ENCODE results near the gene SLC30A1. TPM values are rescaled to one million over a fixed set of nuclear protein-coding genes. Genes with fewer than 3 reads are reported as not detected.
A peak's percentile ranks its signal among the peaks of the same experiment; 100 is the strongest.

Gene SLC30A1
- total RNA-seq, 4 donors from 2014 or later = 5.8 to 44.7 (median 34.9) TPM

- no peaks in the 10 kb centered on the region for H3K36me3 ChIP-seq
- peak in 2 of 3 donors; percentile 63 to 71 for DNase-seq
- TF ChIP-seq CTCF (IDR thresholded peaks at IDR 0.05) = no peak
- TF ChIP-seq POLR2A (IDR thresholded peaks at IDR 0.05) = peak in 1 of 2 donors; percentile 8
- peaks cover 0 to 24% (median 0%) of the 10 kb centered on the region in 4 donors for H3K4me1 ChIP-seq
- H3K9me3 ChIP-seq = no peaks in the 10 kb centered on the region
- peak overlapping the region; percentile 53 to 79 (median 63) for H3K27ac ChIP-seq
- H3K27me3 ChIP-seq = no peaks in the 10 kb centered on the region
- peak overlapping the region; percentile 1 to 43 (median 19) for H3K4me3 ChIP-seq
Observed at GRCh38 chr1:211606914-211607753, 28.2 kb upstream of the SLC30A1 start.

- DNase-seq = peak in 2 of 3 donors; percentile 65 to 74
- H3K27ac ChIP-seq = peak overlapping the region; percentile 53 to 79 (median 63)
- no peaks in the 10 kb centered on the region for H3K36me3 ChIP-seq
- H3K27me3 ChIP-seq = no peaks in the 10 kb centered on the region
- H3K4me1 ChIP-seq = peaks cover 0 to 24% (median 0%) of the 10 kb centered on the region in 4 donors
- H3K4me3 ChIP-seq = peak overlapping the region; percentile 1 to 43 (median 19)
- H3K9me3 ChIP-seq = no peaks in the 10 kb centered on the region
- TF ChIP-seq CTCF (IDR thresholded peaks at IDR 0.05) = no peak
- TF ChIP-seq POLR2A (IDR thresholded peaks at IDR 0.05) = no peak
Observed at GRCh38 chr1:211606332-211606913, 27.5 kb upstream of the SLC30A1 start.

- peak overlapping the region in 3 of 4 donors; percentile 56 to 79 (median 70) for H3K27ac ChIP-seq
- H3K36me3 ChIP-seq = no peaks in the 10 kb centered on the region
- peak overlapping the region; percentile 1 to 43 (median 19) for H3K4me3 ChIP-seq
- DNase-seq = no peak
- H3K27me3 ChIP-seq = no peaks in the 10 kb centered on the region
- peaks cover 0 to 24% (median 0%) of the 10 kb centered on the region in 4 donors for H3K4me1 ChIP-seq
- no peak for TF ChIP-seq CTCF (IDR thresholded peaks at IDR 0.05)
- TF ChIP-seq POLR2A (IDR thresholded peaks at IDR 0.05) = no peak
- no peaks in the 10 kb centered on the region for H3K9me3 ChIP-seq
Observed at GRCh38 chr1:211605603-211606331, 26.8 kb upstream of the SLC30A1 start.

- peaks cover 0 to 24% (median 0%) of the 10 kb centered on the region in 4 donors for H3K4me1 ChIP-seq
- TF ChIP-seq POLR2A (IDR thresholded peaks at IDR 0.05) (no peak), CTCF (IDR thresholded peaks at IDR 0.05) (no peak)
- H3K4me3 ChIP-seq = no peak overlapping the region
Observed at GRCh38 chr1:211605034-211605433, 26.1 kb upstream of the SLC30A1 start.

GRCh38 chr1:211604548-211604947 lies 25.6 kb upstream of the SLC30A1 start:
- TF ChIP-seq CTCF (IDR thresholded peaks at IDR 0.05) (no peak), POLR2A (IDR thresholded peaks at IDR 0.05) (no peak)
- Histone ChIP-seq H3K27me3 (no peaks in the 10 kb centered on the region), H3K4me3 (no peak overlapping the region), H3K4me1 (peaks cover 0 to 24% (median 0%) of the 10 kb centered on the region in 4 donors), H3K27ac (no peak overlapping the region), H3K9me3 (no peaks in the 10 kb centered on the region), H3K36me3 (no peaks in the 10 kb centered on the region)
- DNase-seq = no peak

More at GRCh38 chr1:211605034-211605433, 26.1 kb upstream of the SLC30A1 start:
- DNase-seq = no peak
- Histone ChIP-seq H3K27me3 (no peaks in the 10 kb centered on the region), H3K9me3 (no peaks in the 10 kb centered on the region), H3K36me3 (no peaks in the 10 kb centered on the region), H3K27ac (no peak overlapping the region)

All from Peyer's patch (tissue), 4 donors.